IMR-90 (cell line): ENCODE measurements around the gene ALDH1B1.

ENCODE experiments used
- CTCF ChIP-seq: conservative IDR thresholded peaks from 2 replicates; pipeline ENCODE4 v1.5.1; 2012; ENCODE audit warnings: mild to moderate bottlenecking, low read depth, low read length, improper control_type of control experiment
- FOS ChIP-seq: fragments of 150-350 bp; IDR thresholded peaks from 2 replicates; pipeline ENCODE4 v1.6.1; 2016; ENCODE audit warnings: low read depth, low read length
- POLR2A ChIP-seq: IDR thresholded peaks from 2 replicates; pipeline ENCODE4 v1.6.1; 2012; ENCODE audit warnings: mild to moderate bottlenecking, low read depth, low read length
- SMC3 ChIP-seq: fragments of 150-350 bp; IDR thresholded peaks from 2 replicates; pipeline ENCODE4 v1.6.1; 2016; ENCODE audit warnings: low read depth, mild to moderate bottlenecking, antibody characterized with exemption, low read length, moderate library complexity

DNA sequence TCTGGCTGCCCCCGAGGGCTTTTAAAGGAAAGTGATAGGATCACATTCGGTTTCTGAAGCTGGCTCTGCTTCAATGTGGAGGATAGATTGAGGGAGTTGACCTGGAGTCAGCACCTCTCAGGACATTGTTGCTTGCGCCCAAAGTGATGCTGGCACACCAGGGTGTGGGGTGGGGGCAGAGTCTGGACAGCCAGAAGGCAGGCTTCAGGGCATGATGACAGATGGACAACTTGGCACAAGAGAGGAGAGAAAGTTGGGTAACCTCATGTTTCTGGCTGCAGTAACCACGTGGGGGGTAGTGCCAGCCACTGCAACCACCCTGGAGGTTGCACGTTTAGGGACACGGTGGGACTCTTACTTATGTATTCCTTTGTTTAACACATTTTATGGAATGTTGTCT lies 9.5 kb downstream of the ALDH1B1 start:
- no peak for TF ChIP-seq CTCF
- no peak for TF ChIP-seq POLR2A
- TF ChIP-seq FOS, result no peak
- no peak for TF ChIP-seq SMC3
